ENCODE measurements around the gene APOBEC2. TPM values are rescaled to one million over a fixed set of nuclear protein-coding genes. Genes with fewer than 3 reads are reported as not detected.

The APOBEC2 gene
- total RNA-seq, 3 donors from 2014 or later, result not detected

DNA sequence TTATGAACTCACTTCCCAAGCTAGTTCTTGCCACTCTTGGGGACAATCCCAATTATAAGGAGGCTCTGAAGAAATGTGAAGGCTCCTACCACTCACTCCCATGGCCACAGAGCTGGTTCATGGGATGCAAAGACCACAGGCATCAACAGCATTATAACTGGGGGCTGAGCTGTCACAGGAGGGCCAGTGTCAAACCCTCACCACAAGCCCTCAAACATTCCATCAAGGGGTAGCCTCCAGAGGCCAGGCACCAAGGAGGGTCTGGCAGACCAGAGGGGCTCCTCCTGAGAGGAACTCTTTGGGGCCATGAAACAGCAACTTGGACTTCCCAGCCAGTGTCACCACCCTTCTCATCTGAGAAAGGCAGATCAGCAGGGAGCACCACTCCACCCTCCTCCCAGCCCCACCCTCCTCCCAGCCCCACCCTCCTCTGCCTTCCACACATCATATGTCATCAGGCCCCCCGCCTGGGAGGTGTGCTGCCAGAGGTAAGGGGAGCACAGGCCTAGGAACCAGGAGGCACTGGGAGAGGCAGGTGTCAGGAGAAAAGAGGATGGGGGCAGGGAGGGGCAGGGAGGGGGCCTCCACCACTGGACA lies 12.0 kb upstream of the APOBEC2 start:
- Histone ChIP-seq H3K27ac (no peak overlapping the region), H3K4me1 (no peaks in the 10 kb centered on the region), H3K4me3 (no peak overlapping the region), H3K36me3 (no peaks in the 10 kb centered on the region), H3K27me3 (no peaks in the 10 kb centered on the region), H3K9me3 (no peaks in the 10 kb centered on the region)
- intact Hi-C loops (cut with DNase I; ENCODE audit: low total_unique reads), result no loop called here
- no peak for DNase-seq (ENCODE audit: low spot score in 2 of 2)
- TF ChIP-seq POLR2A (IDR thresholded peaks at IDR 0.05), result no peak
- no peak for TF ChIP-seq POLR2AphosphoS5 (IDR thresholded peaks at IDR 0.05)
- TF ChIP-seq, protein P1, sequence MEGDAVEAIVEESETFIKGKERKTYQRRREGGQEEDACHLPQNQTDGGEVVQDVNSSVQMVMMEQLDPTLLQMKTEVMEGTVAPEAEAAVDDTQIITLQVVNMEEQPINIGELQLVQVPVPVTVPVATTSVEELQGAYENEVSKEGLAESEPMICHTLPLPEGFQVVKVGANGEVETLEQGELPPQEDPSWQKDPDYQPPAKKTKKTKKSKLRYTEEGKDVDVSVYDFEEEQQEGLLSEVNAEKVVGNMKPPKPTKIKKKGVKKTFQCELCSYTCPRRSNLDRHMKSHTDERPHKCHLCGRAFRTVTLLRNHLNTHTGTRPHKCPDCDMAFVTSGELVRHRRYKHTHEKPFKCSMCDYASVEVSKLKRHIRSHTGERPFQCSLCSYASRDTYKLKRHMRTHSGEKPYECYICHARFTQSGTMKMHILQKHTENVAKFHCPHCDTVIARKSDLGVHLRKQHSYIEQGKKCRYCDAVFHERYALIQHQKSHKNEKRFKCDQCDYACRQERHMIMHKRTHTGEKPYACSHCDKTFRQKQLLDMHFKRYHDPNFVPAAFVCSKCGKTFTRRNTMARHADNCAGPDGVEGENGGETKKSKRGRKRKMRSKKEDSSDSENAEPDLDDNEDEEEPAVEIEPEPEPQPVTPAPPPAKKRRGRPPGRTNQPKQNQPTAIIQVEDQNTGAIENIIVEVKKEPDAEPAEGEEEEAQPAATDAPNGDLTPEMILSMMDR (IDR thresholded peaks at IDR 0.05), result no peak

DNA sequence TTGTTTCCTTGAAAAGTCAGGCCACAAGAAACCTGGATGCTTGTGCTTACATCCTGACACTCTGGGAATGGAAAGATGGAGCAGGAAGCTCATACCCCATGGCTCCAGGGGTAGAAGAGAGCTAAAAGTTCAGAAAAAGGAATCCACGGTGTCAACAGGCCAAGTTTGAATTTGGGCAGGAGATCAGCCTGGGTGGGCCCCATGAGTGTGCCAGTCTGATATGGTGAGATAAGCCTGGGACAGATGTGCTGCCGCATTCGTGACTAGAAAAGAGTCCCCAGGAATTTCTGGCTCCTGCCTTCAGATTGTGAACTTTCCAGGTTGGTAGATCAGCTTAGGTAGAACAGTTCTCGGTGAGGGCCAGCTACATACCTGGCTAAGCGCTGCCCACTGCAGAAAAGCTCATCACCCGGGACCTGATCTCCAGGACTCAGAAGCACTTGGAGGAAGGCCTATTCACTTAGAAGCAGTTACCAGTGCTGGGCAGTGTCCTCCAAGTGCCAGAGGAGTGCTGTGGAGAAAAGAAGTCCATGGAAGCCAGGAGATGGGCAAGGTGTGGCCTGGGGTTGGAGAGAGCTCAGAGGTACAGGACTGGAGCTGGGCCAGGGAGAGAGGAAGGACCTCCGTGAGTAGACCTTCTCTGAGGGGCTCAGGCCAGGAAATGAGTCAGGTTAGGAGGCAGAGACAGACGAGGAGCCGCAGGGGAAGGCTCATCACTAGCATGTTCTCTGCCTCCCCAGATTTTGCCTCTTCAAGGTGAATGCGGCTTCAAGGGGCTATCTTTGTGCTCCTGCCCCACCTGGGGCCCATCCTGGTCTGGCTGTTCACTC lies 10.6 kb upstream of the APOBEC2 start, which contains the start of gene TSPO2:
Gene TSPO2, plus strand, starts transcription at position 242 of the 830 bp plus-strand sequence. Its CDS starts 519 bp downstream, at position 761.
- TF ChIP-seq POLR2A (IDR thresholded peaks at IDR 0.05), result no peak
- TF ChIP-seq, protein P1 (IDR thresholded peaks at IDR 0.05), result no peak
- TF ChIP-seq POLR2AphosphoS5 (IDR thresholded peaks at IDR 0.05), result no peak
- H3K4me3 ChIP-seq, result no peak within 1 kb of the TSS
- H3K9me3 ChIP-seq, result no peaks in the 10 kb centered on the region
- intact Hi-C loops (cut with DNase I; ENCODE audit: low total_unique reads), result no loop called here
- no peak for DNase-seq (ENCODE audit: low spot score in 2 of 2)
- H3K27ac ChIP-seq, result no peak within 1 kb of the TSS
- no peaks in the 10 kb centered on the region for H3K36me3 ChIP-seq
- no peaks in the 10 kb centered on the region for H3K27me3 ChIP-seq
- no peaks in the 10 kb centered on the region for H3K4me1 ChIP-seq

DNA sequence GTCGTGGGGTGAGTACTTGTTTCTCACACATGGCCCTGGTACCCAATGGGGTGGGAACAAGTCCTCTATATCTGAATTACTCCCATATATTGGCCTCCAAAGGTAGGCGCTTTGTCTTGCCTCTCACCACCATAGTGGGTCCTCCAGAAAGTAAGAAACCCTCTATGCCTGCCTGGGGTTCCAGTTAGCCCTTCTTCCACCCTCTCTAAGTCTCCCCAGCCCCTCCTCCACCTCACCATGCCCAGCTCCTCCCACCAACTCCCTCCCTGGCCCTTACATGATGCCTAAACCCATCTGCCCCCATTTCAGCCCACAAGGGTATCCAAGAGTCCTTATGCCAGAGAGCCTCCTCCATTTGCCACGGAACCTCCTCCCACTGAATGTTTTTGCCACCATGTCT lies 9.9 kb upstream of the APOBEC2 start:
- TF ChIP-seq POLR2A (IDR thresholded peaks at IDR 0.05), result no peak
- TF ChIP-seq POLR2AphosphoS5 (IDR thresholded peaks at IDR 0.05), result no peak
- TF ChIP-seq, protein P1 (IDR thresholded peaks at IDR 0.05), result no peak
- Histone ChIP-seq H3K4me1 (no peaks in the 10 kb centered on the region), H3K27ac (no peak overlapping the region), H3K4me3 (no peak overlapping the region), H3K27me3 (no peaks in the 10 kb centered on the region), H3K36me3 (no peaks in the 10 kb centered on the region), H3K9me3 (no peaks in the 10 kb centered on the region)
- intact Hi-C loops (cut with DNase I; ENCODE audit: low total_unique reads), result no loop called here
- DNase-seq (ENCODE audit: low spot score in 2 of 2), result no peak

DNA sequence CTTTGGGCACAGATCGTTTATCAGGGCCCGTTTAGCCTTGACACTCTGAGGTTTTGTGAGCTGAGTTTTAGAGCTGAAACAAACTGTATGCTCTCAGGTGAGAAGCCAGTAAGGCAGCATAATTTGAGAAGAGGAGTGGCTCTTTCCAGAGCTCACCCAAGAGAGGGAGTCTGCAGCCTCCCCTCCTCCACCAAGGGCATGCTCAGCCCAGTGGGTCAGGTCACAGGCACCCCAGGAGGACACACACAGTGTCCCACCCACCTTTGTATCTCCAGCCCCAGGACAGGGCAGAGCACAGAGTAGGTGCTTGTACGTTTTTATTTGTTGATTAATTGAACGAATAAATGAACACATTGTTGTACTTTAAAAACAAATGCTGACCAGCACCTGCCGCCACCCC lies 7.3 kb upstream of the APOBEC2 start:
- no peak for TF ChIP-seq POLR2A (IDR thresholded peaks at IDR 0.05)
- TF ChIP-seq POLR2AphosphoS5 (IDR thresholded peaks at IDR 0.05), result no peak
- TF ChIP-seq, protein P1 (IDR thresholded peaks at IDR 0.05), result no peak
- no peaks in the 10 kb centered on the region for H3K4me1 ChIP-seq
- no peak for DNase-seq (ENCODE audit: low spot score in 2 of 2)
- H3K27ac ChIP-seq, result no peak overlapping the region
- H3K4me3 ChIP-seq, result no peak overlapping the region
- H3K36me3 ChIP-seq, result no peaks in the 10 kb centered on the region
- H3K9me3 ChIP-seq, result no peaks in the 10 kb centered on the region
- intact Hi-C loops (cut with DNase I; ENCODE audit: low total_unique reads), result no loop called here
- no peaks in the 10 kb centered on the region for H3K27me3 ChIP-seq

DNA sequence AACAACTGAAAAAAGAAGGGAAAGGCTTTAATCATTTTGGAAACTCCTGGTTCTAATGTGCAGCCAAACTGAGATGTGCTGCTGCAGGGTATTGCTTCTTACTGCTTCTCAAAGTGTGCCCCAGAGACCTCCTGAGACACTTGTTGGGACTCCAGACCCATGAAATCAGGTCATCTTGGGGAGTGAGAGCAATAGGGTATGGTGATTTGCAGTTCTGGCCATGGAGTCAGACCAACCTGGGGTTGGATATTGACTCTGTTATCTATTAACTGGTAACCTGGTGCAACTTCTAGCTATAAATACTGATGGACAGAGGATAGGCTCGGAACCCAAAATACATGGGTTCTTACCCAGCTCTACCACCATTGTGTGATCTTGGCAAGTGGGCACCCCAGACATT lies 6.9 kb upstream of the APOBEC2 start:
- Histone ChIP-seq H3K27me3 (no peaks in the 10 kb centered on the region), H3K9me3 (no peaks in the 10 kb centered on the region), H3K4me1 (no peaks in the 10 kb centered on the region), H3K36me3 (no peaks in the 10 kb centered on the region), H3K27ac (no peak overlapping the region), H3K4me3 (no peak overlapping the region)
- no peak for DNase-seq (ENCODE audit: low spot score in 2 of 2)
- intact Hi-C loops (cut with DNase I; ENCODE audit: low total_unique reads), result no loop called here
- TF ChIP-seq, protein P1 (IDR thresholded peaks at IDR 0.05), result no peak
- TF ChIP-seq POLR2AphosphoS5 (IDR thresholded peaks at IDR 0.05) (no peak), POLR2A (IDR thresholded peaks at IDR 0.05) (no peak)

Data from breast epithelium (tissue), 4 donors.